Endothelial cell of umbilical vein (primary cell): ENCODE data around the gene FAM149B1.

ENCODE experiments used
- CTCF ChIP-seq, 2 donors: IDR thresholded peaks; 1 replicate in 1 of 2; 2 replicates in 1 of 2; pipeline ENCODE4 v1.5.1; 2011; ENCODE audit warnings: low read length in 2 of 2, mild to moderate bottlenecking in 2 of 2, moderate library complexity in 2 of 2, control low read depth in 1 of 2, inconsistent platforms in 1 of 2, low read depth in 1 of 2; ENCODE audit not compliant: insufficient read depth in 1 of 2; ENCODE audit errors: extremely low read depth in 1 of 2
- EZH2 ChIP-seq: IDR thresholded peaks from 2 replicates; pipeline ENCODE4 v1.6.1; 2012; ENCODE audit warnings: borderline replicate concordance, low read depth, mild to moderate bottlenecking, moderate library complexity, low read length, inconsistent platforms; ENCODE audit not compliant: severe bottlenecking
- FOS ChIP-seq: IDR thresholded peaks from 2 replicates; pipeline ENCODE4 v1.6.1; 2011; ENCODE audit warnings: mild to moderate bottlenecking, low read length, moderate library complexity, borderline replicate concordance; ENCODE audit not compliant: insufficient read depth
- GATA2 ChIP-seq: IDR thresholded peaks from 2 replicates; pipeline ENCODE4 v1.7.0; 2011; ENCODE audit warnings: low read depth, mild to moderate bottlenecking, moderate library complexity, mixed read lengths, low read length; ENCODE audit not compliant: insufficient read length, insufficient read depth
- JUN ChIP-seq: IDR thresholded peaks from 2 replicates; pipeline ENCODE4 v1.6.1; 2011; ENCODE audit warnings: borderline replicate concordance, low read depth; ENCODE audit not compliant: insufficient read length, insufficient read depth
- POLR2A ChIP-seq: IDR thresholded peaks from 2 replicates; pipeline ENCODE4 v1.6.1; 2012; ENCODE audit warnings: low read depth, mild to moderate bottlenecking, control low read depth, low read length
- POLR2AphosphoS5 ChIP-seq: IDR thresholded peaks from 2 replicates; pipeline ENCODE4 v1.6.1; 2012; ENCODE audit warnings: low read depth, mild to moderate bottlenecking, control low read depth, low read length, moderate library complexity; ENCODE audit not compliant: insufficient read depth
- TF ChIP-seq, protein P1 (sequence below): IDR thresholded peaks from 2 replicates; pipeline ENCODE4 v1.6.1; 2011; ENCODE audit not compliant: insufficient read depth, insufficient read length

DNA sequence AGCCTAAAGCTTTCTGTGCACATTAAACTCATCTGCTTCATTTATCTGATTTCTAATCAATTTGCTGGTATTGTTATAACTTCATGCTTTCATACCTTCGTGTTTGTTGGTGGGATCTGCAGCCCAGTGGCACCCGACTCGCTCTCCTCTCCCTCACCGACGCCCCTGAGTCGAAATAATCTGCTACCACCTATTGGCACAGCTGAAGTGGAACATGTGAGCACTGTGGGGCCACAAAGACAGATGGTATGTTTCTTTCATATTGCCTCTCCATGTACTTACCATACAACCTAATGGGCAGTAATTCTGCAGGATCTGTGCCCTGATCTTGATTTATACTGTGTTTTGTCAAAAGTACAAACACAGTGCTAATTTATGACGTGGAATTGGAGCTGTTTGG, 66.8 kb downstream of the FAM149B1 start:
- TF ChIP-seq POLR2AphosphoS5 (no peak), CTCF (IDR thresholded peaks at IDR 0.05; ENCODE audit: extremely low read depth in 1 of 2, insufficient read depth in 1 of 2, low read depth in 1 of 2, low read length in 2 of 2) (no peak), POLR2A (no peak), EZH2 (no peak), JUN (no peak), FOS (no peak), GATA2 (no peak)
- TF ChIP-seq, protein P1, sequence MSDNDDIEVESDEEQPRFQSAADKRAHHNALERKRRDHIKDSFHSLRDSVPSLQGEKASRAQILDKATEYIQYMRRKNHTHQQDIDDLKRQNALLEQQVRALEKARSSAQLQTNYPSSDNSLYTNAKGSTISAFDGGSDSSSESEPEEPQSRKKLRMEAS, result no peak
